ENCODE data around the gene PAX5.
A peak's percentile ranks its signal among the peaks of the same experiment; 100 is the strongest.

PAX5 gene

GRCh38 chr9:37011530-37011929 is 22.5 kb downstream of the PAX5 start:
- DNase-seq = no peak

DNA sequence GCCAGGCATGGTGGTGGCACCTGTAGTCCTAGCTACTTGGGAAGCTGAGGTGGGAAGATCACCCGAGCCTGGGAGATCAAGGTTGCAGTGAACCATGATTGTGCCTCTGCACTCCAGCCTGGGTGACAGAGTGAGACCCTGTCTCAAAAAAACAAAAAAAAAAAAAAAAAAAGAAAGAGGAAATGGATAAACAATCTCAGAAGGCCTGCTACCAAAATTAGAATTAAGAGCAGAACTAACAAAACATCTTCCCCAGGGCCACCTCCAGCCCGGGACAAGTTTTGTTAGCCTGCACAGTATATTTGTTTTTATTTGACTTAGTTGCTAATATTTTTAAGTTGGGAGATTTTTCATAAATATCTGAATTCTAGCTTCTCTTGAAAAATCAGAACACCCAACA is 23.1 kb downstream of the PAX5 start:
- DNase-seq = no peak

DNA sequence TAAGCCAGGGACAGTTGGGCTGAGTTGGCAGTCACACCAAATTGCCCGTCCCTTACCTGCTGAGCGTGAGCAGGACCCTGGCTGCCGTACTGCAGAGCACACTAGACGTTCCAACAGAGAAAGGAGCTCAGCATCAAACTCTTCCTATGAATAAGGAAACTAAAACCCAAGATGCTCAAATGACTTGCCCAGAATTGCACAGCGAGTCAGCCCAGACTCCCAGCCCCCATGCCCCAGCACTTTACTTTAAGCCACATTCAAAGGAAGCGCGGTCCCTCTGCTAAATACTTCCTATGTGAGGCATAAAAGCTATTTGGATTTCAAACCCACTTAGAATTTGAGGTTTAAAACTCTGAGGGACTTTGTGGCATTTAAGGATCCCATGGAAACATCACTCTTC is 23.9 kb downstream of the PAX5 start:
- no peak for DNase-seq

DNA sequence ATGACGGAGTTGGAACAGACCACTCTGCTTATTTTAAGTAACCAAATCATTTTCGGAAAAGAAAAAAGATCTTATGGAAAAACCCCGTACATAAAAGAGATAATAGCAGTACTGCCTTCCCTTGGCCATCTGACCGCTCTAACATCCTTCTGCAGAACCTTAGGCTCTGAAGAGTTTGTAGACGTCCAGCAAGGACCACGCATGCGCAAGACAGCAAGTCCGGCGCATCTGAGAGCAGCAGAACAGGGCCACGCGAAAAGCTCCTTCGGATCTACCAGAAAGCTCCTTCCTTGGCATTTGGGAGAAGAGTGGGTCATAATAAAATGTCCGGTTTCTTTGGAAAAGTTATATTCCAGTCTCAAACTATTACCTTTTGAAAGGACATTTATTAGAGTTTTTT is 26.8 kb downstream of the PAX5 start:
- no peak for DNase-seq

- no peak for DNase-seq
These were observed 28.4 kb downstream of the PAX5 start for GRCh38 chr9:37005517-37006140.

GRCh38 chr9:37004424-37004935 is 29.6 kb downstream of the PAX5 start:
- DNase-seq = no peak

GRCh38 chr9:37002413-37003217 is 31.5 kb downstream of the PAX5 start:
- DNase-seq = no peak

- DNase-seq = no peak
These were observed 32.0 kb downstream of the PAX5 start for GRCh38 chr9:37002036-37002412.

DNA sequence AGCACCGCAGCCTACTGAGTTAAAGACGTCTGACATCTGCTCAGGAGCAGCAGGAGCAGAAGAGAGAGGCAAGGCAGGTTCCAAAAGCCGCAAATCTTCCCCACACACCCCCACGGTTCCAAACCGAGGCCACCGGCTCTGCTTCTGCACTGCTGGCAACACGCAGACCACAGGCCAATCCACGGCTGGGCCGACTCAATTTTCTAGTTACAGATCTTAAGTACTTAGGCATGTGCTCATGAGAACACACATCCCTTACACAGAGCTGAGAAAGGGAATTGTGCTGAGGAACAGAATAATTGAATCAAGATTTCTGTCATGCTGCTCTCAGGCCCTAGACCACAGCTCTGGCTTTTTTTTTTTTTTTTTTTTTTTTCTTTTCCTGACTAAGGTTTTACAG is 32.6 kb downstream of the PAX5 start:
- no peak for DNase-seq

DNA sequence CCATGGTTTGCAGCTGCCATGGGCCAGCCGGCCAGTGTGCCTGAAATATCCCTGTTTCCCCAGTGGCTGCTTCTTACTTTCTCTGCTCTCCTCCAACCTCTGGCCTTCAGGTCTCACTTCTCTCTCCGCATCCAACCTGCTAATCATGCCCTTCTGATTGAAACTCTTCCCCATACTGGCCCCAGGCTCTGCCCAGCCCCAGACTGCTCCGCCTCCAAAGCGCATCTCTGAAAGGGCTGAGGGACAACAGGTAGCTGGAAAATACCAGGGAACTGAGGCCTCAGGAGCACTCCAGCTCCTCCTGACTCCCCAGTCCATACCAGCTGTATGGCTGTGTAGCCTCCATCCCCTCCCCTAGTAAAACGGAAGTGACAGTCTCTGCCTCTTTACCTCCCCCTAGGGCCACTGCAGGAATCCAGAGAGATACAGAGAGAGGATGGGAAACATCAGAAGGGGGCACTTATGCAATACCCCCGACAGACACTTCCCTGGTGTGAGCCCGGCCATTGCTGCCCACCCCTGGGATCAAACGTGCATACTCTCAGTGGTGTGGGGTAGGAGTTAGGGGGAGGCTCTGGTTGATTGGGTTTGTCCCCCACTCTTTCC is 34.2 kb downstream of the PAX5 start:
- no peak for DNase-seq

- no peak for DNase-seq
These were observed 36.7 kb downstream of the PAX5 start for GRCh38 chr9:36997414-36997813.

DNA sequence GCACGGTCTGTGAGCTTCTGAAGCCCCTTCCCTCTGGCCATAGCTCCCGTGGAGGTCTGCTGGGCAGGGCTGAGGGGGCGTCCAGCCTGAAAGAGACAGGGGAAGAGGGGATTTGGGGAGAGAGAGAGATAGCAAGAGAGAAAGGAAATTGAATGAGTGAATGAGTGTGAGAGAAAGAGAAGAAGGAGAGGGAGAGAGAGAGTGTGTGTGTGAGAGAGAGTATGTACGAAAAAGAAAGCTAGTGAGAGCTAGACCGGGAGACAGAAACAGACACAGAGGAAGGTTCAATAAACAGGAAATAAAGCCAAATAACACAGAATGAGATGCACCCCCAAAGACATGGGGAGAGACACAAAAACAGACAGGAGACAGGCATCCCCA is 37.4 kb downstream of the PAX5 start:
- DNase-seq = no peak

- DNase-seq = peak; percentile 44
These were observed 38.0 kb downstream of the PAX5 start for GRCh38 chr9:36995927-36996705.

DNA sequence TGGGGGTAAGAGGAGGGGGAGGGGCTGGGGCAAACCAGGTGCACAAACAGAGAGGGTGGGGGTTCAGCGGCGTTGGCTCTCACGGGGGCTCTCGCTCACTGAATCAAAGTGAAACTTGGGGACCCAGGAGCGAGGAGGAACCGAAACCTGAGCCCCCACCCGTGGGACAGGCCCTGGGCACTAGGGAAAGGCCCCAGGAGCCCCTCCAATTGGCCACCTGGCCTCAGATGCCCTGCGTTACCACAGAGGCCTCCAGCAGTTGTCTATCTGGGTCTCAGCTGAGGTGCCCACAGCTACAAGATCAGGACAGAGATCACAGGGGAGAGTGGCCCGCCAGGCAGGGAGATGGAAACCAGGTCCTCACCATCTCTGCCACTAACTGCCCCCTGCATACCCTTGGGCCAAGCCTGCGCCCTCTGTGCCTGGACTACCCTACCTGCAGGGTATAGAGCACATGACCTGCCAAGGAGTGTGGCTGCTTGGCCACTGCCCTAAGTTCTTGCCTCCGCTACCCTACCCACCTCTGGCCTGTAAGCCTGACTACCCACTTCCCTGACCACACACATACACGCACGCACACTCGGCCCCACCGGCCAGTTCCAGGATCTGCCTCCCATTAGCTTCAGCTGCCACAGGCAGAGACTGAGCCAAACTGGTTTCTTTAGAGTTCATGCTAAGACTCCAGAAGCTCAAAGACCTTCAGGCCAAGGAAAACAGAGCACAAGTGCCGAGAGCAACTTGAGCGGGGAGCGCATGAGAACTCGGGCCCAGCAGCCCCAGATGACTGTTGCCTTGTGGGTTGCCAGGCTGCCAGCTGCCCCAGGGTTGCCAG is 39.9 kb downstream of the PAX5 start:
- peak; percentile 79 for DNase-seq

GRCh38 chr9:36992501-36993316 is 41.4 kb downstream of the PAX5 start:
- DNase-seq = no peak

DNA sequence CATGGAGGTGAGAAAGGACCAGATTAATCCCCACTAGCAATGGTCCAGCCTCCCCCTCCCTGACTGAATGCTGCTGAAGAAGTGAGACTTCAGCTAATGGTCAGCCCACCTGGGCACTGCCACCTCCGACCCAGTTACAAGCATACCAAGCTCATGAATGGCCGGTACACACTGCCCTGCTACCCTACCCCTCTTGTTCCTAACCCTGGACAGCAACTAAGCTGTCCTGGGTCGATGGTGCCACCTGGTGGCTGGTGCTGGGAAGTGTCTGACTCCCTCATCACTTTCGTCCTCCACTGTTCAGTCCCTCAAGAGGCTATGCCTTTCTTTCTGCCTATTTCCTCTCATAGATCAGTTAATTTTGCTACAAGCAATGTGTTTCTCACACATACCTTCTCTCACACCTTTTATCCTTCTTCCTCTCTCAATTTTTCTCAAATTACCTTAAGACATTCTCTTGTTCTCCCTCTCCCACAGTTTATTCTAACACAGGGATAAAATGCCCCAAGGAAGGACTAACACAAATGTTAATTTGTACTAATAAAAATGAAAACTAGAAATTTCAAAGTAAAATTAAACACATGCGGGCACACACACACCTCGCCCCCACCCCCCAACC is 42.4 kb downstream of the PAX5 start:
- DNase-seq = no peak

DNA sequence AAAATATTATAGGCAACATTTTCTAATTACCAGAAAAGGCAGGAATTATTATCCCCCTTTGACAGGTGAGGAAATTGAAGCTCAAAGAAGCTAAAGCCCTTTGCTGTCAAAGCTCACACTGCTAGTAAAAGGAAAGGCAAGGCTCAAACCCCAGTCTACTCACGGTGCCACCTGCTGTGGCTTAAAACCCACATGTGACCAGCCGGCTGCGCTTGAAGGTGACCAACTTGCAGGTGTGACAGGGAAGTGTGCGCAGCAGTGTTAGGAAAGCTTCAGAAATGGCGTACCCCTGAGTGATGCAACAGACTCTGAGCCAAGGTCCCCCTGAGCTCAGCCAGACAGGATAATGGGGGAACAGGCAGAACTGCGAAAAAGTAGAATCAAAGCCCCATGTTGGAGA is 45.2 kb downstream of the PAX5 start:
- no peak for DNase-seq

GRCh38 chr9:36987891-36988290 is 46.2 kb downstream of the PAX5 start:
- DNase-seq = no peak

- no peak for DNase-seq
These were observed 46.7 kb downstream of the PAX5 start for GRCh38 chr9:36987409-36987808.

DNA sequence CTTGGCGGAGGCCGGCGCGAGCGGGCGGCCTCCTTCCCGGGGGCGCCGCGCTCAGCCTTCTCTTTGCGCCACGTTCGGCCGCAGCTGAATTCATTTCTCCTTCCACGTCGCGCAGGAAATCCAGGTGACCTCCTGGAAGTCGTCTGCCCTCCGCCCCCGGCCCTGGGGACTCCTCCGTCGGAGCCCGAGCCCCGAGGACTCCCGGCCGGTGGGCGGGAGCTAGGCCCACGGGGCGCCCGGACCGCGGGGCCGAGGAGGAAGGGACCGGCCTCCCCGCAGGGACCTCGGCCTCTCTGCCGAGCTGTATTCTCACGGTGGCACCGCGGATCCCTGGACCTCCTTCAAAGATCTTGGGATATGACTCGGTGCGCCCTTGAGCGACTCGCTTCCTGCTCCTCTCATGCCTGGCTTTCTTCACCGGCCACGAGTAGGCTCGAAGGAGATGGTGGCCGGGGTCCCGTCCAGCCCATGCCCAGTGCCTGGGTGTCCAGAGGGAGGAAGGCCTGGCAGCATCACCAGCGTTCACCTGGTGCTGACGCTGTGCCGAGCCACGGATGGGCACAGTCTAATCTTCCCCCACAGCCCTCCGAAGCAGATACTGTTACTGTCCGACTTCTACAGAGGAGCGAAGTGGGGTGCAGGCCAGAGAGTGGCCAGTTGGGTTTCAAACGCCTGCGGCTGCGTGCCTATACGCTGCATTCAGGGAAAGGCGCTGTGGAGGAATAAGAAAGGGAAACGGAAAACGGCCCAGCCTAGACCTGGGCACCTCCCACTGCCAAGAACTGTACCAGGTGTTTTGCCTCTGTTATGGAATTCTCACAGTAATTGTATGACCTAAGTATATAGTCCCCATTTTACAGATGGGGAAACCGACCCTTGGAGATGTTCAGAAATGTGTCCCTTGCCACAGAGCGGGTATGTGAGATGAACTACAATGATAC is 47.3 kb downstream of the PAX5 start:
- DNase-seq = no peak
